ENCODE measurements around the gene WWOX.

Gene WWOX

DNA sequence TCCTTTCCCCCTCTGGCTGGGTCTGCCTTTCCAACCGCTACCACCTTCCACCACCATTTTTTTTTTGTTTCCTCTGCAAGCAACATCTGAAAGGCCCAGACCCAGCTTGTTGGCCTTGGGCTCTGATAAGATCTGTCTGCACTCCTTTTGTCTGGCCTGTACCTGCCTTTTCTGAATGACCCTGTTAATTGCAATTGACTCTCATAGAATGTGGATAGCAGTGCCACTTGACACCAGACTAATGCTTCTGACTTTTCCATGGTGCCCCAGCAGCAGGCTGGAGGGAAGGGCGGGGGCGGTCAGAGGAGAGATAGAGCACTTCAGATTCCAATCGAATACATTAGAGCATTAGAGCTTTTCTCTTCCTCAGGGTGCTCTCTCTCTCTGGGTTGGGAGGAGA, 538.9 kb downstream of the WWOX start:
- DNase-seq = no peak

DNA sequence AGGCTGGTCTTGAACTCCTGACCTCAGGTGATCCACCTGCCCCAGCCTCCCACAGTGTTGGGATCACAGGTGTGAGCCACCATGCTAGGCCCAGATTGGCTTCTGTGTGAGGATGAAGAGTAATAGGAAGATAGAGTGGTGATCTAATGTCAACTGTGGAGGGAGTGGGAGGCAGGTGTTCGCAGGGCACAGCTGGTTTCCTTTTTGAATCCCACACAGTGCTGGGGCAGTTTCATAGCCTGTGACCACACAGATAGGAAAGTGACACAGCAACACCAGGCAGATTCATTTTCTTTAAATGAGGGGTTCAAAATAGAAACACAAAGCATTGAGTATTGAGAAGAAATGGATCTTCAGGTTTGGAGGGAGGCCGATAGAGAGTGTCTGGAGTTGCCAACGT, 540.3 kb downstream of the WWOX start:
- no peak for DNase-seq

DNA sequence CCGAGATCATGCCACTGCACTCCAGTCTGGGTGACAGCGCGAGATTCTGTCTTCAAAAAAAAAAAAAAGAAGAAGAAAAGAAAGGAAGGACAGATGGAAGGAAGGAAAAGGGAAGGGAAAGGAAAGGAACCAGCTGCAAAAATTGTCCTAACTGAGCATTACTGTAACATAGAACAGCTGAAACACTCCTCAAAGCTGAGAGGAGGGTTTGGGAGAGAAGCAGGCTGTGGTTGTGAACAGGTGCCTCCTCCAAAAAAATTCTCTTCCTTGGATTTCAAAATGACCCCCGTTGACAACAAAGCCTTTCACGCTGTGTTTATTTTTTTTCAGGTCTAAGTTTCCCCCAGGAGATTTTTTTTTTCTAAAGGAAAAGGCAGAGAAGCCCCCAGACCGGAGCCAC, 541.4 kb downstream of the WWOX start:
- DNase-seq = no peak

DNA sequence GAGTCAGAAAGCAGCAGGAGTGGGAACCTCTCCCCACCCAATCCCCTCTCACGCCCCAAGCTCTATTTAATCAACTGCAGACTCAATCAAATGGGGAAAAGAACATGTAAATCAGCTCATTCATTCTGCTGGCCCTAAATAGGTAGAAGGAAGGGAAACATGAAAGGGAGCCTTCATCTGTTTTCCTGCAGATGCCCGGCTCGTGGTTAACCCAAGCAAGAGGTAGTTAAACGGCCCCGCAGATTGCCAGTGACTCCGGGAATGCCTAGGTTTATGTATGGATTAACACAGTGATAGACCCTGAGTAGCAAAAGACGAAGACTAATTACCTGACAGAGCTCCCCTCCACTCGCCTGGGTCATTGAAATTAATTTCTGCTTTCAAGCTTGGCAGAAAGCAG, 542.0 kb downstream of the WWOX start:
- DNase-seq = no peak

DNA sequence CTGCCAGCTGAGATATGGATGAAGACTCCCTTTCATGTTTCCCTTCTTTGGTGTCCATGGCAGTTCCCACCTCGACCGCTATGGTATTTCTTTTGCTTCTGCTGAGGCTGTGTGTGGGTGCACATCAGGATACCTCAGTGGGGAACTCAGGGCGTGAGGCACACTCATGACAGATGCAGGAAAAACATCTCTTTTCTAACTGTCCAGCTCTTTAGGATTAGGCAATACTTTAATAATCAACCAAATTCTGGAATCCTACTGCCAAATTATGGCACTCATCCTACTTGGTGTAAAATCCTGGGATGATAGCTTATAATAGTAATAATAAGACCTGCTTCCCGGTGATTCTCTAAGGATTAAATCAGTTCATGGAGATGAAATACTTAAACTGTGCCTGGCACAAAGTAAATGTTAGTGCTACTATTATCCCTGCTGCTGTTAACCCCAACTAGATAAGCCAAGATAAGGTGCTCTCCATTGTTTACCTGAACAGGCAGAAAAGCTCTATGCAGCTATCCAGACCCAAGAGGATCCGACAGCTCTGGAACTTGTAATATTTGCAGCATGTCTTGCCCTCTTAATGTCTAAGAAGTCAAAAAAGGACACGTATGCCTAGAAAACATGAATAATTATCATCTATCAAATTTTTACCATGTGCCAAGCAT, 543.3 kb downstream of the WWOX start:
- no peak for DNase-seq

DNA sequence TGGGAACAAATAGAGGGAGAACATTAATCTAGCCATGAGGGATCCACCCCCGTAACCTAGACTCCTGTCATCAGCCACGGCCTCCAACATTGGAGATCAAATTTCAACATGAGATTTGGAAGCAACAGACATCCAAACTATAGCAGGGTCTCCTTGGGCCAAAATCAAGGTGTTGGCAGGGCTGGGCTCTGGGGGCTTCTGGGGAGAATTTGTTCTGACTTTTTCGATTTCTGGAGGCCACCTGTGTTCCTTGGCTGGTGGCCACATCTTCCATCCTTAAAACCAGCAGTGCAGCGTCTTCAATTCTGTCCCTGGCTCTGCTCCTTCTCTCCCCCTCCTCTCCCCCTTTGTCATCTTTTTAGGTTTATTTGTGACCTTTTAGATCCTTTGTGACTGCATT, 546.2 kb downstream of the WWOX start:
- DNase-seq = no peak

DNA sequence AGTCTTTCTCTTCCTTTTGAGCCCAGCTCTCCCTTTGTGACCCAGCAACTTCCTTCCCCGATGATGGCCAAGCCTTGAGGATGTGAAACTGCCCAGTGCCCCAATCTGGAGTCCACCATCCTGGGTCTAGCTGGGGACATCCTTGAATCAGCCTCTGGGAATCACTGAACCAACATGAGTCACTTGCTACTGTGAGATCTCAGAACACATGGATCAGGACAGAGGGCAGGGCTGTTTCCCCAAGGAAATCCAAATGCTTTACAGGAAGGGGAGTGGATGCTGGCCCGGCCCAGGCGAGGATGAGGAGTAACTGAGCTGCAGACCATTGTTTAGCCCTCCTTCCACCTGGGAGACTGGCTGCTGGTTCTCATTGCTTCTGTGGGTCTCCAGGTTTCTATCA, 547.6 kb downstream of the WWOX start:
- no peak for DNase-seq

DNA sequence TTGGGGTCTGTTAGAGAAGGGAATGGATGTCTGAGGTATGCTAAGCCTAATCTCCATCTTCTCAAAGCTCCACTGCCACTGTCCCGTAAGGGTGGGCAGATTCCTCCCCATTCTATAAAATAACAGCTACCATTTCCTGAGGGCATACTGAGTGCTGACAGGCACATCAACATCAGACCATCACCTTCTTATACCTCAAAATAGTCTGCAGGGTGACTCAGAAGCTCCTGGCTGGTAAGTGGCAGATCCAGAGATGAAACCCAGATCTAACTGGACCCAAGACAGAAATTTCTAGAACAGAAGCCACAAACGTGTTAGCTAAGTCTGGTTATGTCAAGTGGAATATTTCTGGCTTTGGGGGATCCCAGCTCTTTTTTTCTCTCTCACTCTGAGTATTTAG, 548.0 kb downstream of the WWOX start:
- no peak for DNase-seq

DNA sequence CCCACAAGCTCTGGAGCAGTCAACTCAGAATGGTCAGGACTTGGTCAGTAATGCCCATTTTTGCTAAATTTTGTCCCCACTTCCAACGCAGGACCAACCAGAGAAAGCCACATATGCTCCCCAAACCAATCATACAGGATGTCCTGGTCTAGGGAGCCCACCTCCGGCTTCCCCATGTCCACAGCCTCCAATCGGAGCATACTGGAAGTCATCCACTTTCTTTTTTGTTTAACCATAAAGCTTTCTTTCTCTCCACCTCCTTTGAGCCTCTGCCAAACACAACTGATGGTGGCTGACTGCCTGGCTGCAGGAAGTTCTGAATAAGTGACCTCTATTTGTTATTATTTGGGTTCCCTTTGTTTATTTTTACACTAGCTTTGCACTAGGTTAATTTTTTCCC, 549.1 kb downstream of the WWOX start:
- no peak for DNase-seq

DNA sequence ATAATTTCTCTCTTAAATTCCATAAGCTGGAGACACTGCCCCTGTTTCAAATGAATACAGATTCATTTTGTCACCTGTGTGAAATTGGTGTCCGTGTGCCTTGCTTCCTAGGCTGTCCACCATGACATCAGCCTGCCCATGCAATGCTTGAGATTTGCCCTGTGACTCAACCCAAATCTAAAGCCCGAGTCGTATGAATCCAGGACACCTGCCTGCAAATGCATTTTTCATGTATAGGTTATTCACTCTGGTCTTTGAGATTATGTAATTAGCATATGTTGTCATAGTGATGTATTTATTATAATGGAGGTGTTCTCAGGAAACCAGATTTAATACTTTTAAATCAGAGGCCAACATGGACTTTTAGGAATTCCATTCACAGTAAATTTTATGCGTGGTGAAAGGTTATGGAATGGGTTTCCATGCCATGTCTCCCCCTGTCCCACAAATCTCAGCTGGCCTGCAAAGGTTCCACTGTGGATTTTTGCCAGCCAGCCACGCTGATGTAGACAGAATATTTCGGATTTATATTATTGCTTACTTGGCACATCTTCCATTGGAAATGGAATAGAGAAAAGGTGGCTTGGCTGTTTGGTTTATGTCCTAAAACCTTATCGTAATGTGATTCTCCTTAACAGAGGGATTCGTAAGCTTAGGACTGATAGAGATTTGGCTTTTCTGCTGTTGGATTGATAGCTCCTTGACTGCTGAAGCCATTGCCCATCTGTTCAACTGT, 551.1 kb downstream of the WWOX start:
- DNase-seq = no peak

DNA sequence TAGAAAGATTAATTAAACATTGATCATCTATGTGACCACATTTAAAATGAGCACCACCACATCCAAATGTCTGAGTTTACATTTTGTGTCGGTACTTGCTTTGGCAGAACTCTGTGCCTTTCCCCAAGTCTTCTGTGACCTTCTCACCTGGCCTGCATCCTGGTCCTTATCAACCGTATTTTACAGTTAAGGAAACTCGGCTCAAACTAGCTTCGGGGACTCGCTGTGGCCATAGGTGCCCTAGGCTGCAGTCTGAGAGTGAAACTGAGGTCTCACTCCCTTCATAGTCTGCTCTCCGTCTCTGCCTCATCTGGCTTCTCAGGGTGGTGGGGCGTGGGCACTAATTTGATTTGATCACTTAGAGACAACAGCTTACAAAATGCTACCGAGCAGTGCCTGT, 555.5 kb downstream of the WWOX start:
- no peak for DNase-seq

DNA sequence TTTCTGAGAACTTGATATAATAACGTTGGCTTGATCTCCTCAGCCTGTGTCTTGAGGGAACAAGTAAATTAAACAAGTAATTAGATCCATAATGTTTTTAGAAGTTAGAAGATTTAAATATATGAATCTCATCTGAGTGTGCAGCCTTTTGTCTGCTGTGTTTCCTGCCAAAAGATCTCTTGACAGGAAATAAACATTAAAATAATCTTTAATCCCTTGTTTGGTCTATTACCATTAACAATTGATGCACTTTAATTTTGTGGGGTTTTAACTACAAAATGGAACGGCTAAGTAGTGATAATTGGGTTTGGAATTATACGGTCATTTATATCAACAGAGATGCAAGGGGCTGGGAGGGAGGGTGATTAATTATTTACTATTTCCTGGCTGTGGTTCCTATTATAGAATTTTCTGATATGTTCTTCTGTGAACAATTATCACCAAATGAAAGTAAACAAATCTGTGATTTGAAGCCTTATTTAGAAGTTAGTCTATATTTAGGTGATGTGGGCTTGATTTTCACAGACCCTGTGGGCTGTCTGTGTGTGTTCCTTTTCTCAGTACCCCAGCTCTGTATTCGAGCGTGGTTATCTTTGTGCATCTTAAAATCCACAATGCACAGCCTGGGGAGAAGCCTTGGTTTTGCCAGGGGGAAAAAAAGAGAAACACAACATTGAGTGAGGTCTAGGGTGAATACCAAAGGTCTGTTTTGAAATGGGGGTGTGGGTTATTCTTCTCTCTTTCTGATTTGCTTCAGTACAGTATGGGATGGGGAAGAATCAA, 556.1 kb downstream of the WWOX start:
- DNase-seq = no peak

DNA sequence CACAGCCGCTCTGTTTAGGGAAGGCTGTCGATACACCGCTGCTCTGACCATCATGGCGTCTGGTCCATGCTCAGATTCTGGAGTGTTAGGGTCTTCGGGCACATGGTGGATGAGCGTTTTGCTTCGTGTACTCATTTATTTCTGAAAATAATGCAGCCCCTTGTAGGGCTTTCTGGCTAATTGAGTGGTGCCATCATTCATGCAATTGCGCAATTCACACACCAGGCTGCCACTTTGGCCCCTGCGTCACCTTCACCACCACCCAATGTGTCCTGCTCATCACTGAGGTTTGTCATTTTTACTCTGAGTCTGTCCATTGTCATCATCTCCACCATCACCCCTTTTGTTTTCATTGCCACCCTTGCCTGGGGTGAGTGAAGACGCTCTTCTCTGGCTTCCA, 557.4 kb downstream of the WWOX start:
- no peak for DNase-seq

DNA sequence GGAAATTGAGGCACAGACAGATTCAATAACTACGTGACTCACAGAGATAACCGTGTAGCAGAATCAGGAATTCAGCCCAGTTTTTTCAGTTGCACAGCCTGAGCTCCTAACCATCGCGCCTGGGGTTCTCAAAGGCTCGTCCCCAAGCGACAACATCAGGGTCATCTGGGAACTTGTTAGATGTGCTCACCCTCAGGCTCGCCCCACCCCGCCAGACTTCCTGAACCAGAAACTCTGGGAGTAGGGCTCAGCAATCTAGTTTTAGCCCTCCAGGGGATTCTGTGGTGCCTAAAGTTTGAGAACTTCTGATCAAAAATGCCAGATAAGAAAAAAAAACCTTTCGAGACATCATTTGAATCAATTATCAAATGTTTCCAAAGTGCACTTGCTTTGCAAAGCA, 559.8 kb downstream of the WWOX start:
- DNase-seq = no peak

DNA sequence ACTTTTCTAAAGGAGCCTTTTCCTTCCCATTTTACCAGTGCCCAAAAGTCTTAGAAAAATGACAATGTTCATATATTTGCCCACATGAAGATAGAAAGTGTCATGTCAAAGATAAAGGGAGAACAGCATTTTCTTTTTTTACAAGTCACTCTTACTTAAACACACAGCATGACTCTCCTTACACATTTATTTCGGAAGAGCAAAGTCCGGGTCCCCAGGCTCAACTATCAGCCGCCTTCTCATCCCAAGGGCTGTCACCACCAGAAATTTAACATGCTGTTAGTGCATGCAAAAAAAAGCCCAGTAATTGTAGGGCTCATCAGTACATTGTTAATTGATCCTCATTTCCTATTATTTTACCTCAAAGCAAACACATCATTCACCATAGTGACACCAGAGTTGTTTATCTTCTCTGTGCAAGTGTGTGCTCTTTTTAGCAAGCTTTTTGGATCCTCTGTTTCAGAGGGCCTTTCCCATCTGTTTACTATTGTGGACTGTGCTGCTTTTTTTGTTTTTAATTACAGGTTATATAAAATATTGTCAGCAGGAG, 560.3 kb downstream of the WWOX start:
- no peak for DNase-seq

DNA sequence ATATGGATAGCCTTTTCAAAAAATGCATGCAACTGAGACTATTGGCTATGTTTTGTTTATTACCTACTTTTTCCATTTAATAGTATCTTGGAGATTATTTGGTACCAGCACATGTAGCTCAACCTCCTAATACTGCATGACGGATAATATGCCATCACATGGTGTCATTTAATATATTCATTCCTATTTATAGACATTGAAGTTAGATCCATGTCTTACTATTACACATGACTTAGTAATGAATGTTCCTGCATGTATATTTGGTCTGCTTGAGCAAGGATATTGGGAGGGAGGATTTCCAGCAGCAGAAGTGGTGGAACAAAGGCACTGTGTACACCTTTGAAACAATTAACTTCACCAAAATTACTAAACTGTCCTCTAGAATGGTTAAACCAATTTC, 561.3 kb downstream of the WWOX start:
- no peak for DNase-seq

DNA sequence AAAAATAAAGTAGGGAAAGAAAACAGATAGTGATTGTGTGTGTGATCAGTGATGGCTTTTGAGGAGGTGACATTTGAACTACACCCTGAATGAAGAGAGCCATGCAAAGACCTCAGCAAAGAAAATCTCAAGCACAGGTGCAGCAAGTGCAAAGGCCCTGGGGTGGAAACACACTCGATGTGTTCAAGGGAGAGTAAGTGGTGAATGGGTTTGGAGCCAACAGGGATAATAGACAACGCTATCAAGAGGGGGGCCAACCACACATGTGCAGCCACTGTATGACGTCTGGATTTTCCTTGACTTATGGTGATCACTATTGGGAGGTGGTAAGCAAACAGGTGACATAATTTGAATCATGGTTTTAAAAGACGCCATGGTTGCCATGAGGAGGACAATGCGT, 564.2 kb downstream of the WWOX start:
- no peak for DNase-seq

DNA sequence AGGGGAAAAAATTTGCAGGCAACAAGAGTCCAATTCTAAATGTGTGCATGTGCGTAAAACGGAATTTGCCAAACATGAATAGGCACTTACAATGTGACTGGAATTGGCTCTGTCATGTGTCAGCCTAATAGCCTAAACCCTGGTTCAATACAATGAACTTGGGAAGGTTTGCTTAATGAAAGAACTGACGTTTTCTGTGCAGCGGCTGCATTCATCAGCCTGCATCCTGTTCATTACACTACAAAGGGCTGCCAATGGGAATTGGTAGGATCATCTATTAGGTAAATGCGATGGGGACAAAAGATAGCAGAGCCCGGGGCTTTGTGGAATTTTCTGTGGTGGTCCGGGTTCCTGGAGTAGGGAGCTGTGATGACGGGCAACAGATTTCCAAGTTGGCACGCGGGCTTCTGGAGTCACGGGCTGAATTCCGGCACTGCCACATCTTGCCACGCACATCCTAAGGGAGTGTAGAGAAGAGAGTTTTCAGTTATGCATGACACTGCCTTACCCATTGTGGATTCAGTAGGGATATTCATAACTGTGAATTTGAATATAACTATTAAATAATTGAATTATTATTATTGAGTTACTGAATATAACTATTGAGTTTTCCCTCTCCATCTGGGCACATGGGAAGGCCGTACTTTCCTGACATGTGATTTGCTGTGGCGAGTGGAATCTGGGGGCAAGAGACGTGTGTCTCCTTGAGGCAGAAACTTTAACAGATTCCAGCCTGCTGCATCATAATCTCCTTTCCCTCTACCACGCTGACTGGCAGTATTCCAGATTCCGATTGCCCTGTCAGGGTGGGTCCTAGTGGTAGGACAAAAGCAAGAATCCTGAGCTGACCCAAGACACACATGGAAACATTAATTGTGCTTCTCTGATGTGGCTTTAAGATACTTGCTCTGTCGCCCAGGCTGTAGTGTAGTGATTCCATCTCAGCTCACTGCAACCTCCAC, 565.6 kb downstream of the WWOX start:
- DNase-seq = no peak

DNA sequence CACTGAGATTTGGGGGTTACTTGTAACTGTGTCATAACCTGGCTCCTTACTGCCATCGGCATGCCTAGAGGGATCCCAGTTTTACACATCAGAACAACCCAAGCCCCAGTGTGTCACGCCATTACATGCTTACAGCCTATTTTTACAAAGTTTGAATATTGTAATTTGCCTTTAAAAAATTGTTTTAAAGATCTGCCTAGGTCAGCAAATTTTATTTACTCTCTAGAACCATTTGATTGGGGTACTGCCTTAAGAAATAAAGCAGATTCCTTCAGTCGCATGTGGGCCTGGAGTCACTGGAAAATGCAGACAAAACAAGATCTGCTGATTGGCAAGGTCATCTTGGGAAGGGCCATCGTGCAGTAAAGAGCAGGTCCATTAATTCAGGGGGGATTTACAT, 566.9 kb downstream of the WWOX start:
- DNase-seq = no peak

DNA sequence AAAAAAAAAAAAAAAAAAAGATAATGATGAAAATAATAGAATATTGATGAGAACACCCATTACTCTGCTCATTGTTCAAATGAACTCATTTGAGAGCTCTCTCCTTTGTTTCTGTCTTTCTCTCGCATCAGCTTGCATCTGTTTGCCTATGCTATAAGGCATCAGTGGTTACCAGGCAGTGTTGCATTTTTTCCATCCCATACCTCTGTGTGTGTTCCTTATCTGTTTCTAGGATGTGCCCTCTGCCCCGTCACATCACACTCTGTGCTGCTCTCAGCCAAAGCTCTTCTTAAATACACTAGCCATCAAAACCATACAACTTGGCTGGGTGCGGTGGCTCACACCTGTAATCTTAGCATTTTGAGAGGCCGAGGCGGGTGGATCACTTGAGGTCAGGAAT, 568.2 kb downstream of the WWOX start:
- no peak for DNase-seq

DNA sequence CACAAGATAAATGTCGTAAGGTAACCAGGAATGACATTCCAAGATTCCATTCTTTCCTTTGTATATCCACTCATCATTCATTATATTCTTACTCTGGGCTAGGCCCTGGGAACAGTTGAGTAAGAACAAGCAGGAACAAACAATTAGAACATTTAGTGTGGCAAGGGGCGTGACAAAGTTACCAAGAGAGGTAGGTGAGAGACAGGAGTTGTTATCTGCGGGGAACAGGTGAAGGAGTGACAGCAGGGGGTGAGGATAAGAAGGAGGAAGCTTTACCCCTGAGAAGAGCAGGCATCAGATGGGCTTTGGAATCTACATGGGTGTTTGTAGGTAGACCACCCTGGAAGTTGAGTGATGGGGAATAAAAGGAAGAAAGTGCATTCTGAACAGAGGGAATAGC, 568.9 kb downstream of the WWOX start:
- no peak for DNase-seq

DNA sequence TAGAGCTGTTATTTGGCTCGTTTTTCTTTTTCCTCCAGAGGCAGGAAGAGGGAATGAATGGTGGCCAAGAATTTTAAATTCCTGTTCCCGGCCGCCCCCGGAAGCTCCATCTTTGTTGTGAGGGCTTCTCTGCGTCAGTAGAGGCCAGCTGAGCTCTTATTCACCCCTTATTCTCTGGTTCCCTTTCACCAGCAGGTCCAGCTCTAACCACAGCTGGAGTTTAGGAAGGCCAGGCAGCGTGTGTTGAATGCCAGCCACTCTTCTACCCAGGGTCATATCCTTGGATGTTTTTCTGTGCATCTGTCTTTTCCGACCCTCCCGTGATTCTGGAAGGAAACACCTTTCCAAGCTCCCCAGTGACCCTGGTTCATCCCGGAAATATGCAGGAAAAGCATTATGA, 570.5 kb downstream of the WWOX start:
- no peak for DNase-seq
